PFSK-1 (cell line): Measurements from ENCODE around the gene FAM210A.

Experiments
- POLR2AphosphoS5 ChIP-seq: IDR thresholded peaks from 2 replicates; pipeline ENCODE4 v1.6.1; 2012; ENCODE audit warnings: low read depth, mild to moderate bottlenecking, control low read depth, low read length, moderate library complexity
- REST ChIP-seq, 2 experiments: IDR thresholded peaks; 2 replicates each; pipeline versions ENCODE4 v1.6.1 to v1.8.0; 2011 to 2012; ENCODE audit warnings: low read depth in 2 of 2, low read length in 2 of 2, control low read depth in 1 of 2, inconsistent platforms in 1 of 2, mild to moderate bottlenecking in 1 of 2, moderate library complexity in 1 of 2; ENCODE audit not compliant: insufficient read depth in 1 of 2
- SIN3A ChIP-seq: IDR thresholded peaks from 2 replicates; pipeline ENCODE4 v1.6.1; 2012; ENCODE audit warnings: mild to moderate bottlenecking, low read length, moderate library complexity, borderline replicate concordance; ENCODE audit not compliant: insufficient read depth

- TF ChIP-seq REST (IDR thresholded peaks at IDR 0.05; ENCODE audit: insufficient read depth in 1 of 2, low read depth in 2 of 2, low read length in 2 of 2) = no peak
- no peak for TF ChIP-seq SIN3A
- TF ChIP-seq POLR2AphosphoS5 = no peak
Observed at GRCh38 chr18:13676471-13676870, 49.9 kb downstream of the FAM210A start.
